HG03521 (cell line): ENCODE measurements around the gene FAF1.

Experiments used
- ATAC-seq: cut with Tn5 transposase; IDR thresholded peaks from one replicate; pipeline ENCODE4 v1.9.1; 2021; ENCODE audit warnings: mild to moderate bottlenecking, moderate library complexity; ENCODE audit not compliant: unreplicated experiment

Gene FAF1

DNA sequence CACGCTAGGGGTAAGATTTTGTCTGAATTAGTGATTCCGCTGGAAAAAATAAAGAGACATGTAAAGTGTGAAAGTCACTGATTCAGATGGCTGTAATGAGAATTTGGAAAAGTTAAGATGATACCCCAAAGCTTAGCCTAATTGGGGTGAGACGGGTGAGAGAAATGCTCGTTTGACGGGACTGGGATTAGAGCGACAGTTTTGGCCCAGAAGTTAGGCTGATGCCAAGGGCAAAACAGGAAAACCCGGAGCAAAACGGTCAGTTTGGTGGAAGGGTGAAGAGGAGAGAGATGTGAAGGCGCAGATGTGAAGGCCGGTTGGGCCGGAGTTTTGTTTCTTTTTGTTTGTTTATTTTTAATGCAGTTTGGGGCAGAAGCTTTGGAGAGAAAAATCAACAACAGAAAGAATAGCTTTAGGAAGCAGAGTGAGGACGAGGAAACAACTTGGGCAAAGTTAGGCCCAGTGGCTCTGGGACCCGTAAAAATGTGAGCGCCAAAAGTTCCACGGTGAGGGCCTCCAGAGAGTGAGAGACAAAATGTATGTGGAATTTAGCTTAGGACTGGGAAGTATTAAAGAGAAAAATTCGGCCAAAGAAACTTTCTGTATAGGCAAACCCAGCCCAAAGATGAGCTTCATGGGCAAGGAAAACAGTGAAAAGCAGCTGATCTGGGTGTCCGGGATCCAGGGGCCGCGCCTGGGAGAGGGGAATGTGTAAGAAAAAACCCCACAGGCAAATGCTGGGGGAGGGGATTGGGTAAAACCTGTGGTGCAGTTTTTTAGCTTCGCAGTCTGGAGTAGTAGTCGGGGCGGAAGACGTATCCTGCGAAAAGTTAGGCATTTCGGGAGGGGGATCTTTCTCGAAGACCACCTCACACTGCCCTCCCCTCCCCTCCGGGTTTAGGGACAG is 538.0 kb downstream of the FAF1 start:
- ATAC-seq = no peak

- ATAC-seq = no peak
These were observed 538.7 kb downstream of the FAF1 start for GRCh38 chr1:50421366-50421748.

GRCh38 chr1:50420689-50421365 is 539.2 kb downstream of the FAF1 start:
- ATAC-seq = no peak

GRCh38 chr1:50419907-50420677 is 540.0 kb downstream of the FAF1 start:
- ATAC-seq = no peak

DNA sequence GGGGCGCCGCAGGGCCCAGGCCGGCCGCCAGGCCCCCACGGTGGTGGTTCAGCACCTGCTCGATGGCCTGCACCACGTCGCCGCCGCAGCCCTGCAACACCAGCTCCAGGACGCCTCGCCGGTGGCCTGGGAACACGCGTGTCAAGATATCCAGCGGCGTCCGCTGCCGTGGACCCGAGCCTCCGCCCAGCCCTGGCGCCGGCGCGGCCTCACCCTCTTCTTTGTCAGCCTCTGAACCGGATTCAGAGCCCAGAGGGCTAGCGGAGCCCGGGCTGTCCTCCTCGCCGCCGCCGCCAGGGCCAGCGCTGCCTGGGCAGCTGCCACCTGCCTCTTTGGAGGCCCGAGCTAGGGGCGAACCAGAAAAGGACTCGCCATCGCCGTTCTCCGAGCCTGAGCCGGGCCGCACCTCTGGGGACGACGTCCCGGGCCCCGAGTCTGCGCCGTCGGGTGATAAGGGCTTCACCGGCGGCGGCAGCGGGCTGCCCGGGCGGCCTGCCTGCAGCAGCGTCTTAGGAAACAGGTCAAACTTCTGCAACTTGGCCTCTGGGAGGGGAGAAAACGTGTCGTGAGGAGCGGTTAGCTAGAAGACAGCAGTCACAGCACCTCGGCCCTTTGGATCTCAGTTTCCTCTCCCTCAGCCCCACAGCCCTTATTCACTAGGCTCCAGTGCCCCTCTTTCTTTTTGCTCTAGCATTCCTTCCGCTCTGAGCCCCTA is 540.7 kb downstream of the FAF1 start:
- no peak for ATAC-seq

DNA sequence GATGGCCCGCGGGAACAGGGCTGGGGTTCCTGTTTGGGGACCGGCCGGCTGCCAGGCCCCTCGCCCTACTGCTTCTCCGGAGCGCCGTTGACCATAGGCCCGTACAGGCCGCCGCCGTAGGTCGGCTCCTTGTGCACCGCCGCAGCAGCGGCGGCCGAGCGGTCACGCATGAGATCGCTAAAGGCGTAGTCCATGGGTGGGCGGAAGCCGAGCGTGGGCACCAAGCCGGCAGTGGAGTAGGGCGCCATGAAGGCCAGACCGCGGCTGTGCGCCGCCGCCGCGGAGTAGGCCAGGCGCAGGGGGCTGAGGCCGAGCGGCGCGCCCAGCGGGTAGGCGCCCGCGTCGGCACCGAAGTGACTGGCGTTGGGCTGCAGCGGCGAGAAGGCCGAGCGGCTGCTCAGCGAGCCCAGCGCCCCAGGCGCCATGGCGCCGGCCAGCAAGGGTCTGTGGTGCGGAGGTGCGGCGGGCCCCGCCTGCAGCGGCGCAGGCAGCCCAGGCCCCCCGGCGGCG is 541.4 kb downstream of the FAF1 start:
- no peak for ATAC-seq

GRCh38 chr1:50417946-50418599 is 542.0 kb downstream of the FAF1 start:
- ATAC-seq = no peak

DNA sequence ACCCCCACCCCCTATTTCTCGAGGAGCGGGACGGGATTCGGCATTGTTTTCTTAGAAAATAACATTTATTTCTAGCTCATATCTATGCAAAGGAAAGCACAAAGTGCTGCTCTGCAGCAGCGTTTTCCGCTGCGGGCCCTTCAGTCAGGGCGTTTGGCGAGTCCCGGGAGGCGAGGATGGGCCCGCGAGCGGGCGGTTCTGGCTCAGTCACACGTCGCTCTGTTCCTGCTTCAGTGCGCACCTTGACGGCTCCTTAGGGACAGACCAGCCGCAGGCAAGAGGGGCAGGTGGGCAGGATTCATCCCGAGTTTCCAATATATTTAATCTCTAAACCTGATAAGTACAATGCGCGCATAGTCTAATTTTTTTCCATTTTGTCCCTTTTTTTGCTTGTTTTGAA is 542.6 kb downstream of the FAF1 start:
- ATAC-seq = no peak

GRCh38 chr1:50416553-50417453 is 543.3 kb downstream of the FAF1 start:
- no peak for ATAC-seq

- no peak for ATAC-seq
These were observed 543.9 kb downstream of the FAF1 start for GRCh38 chr1:50416150-50416527.

- ATAC-seq = no peak
These were observed 544.6 kb downstream of the FAF1 start for GRCh38 chr1:50415235-50416149.

- no peak for ATAC-seq
These were observed 545.2 kb downstream of the FAF1 start for GRCh38 chr1:50414853-50415234.

DNA sequence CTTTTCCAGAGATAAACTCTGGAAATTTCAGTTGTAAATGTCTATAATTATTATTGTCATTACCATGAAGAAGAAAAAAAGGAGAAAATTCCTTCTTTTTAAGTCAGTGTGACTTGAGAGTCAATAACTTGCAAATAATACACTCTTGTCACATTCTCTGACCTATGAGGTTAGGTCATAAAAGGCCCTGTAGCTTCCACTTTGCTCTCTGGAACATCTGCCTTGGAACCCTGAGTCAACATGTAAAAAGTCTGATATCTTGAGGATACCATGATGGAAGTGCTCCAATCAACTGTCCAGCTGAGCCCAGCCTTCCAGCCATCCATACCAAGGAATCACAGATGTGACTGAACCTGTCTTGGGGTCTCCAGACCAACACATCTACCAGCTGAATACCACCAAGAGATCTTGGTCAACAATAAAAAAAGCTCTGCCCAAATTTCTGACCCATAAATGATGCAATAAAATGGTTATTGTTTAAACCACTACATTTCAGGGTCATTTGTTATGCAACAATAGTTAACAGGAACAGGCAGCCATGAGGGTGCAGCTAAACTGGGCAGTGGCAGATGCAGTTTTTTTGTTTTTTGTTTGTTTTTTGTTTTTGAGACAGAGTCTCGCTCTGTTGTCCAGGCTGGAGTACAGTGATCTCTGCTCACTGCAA is 547.1 kb downstream of the FAF1 start:
- no peak for ATAC-seq

- no peak for ATAC-seq
These were observed 554.3 kb downstream of the FAF1 start for GRCh38 chr1:50405814-50406213.

GRCh38 chr1:50393522-50394120 is 566.4 kb downstream of the FAF1 start:
- no peak for ATAC-seq
